Muscle layer of colon (tissue), 2 donors: ENCODE data around the gene COPS7A.
A peak's percentile ranks its signal among the peaks of the same experiment; 100 is the strongest.
"Not testable (repeated sequence)": the region's sequence is repeated elsewhere in the genome, so short reads cannot be mapped to it uniquely, and the experiment has no call there.

ENCODE experiments used
- H3K27ac ChIP-seq: one replicate; pipeline ENCODE4 v1.7.0; 2013; ENCODE audit warnings: low read depth, mild to moderate bottlenecking, low read length, moderate library complexity
- H3K27me3 ChIP-seq, 2 donors: one replicate each; pipeline ENCODE4 v1.7.0; 2013; ENCODE audit warnings: low read length in 2 of 2, mild to moderate bottlenecking in 2 of 2; ENCODE audit not compliant: insufficient read depth in 2 of 2, control insufficient read depth in 1 of 2
- H3K36me3 ChIP-seq: one replicate; pipeline ENCODE4 v1.7.0; 2013; ENCODE audit warnings: mild to moderate bottlenecking, low read length; ENCODE audit not compliant: insufficient read depth
- H3K4me1 ChIP-seq: one replicate; pipeline ENCODE4 v1.7.0; 2013; ENCODE audit warnings: mild to moderate bottlenecking, low read length; ENCODE audit not compliant: insufficient read depth
- H3K4me3 ChIP-seq, 2 donors: one replicate each; pipeline ENCODE4 v1.7.0; 2013; ENCODE audit warnings: low read length in 2 of 2, low read depth in 1 of 2, mild to moderate bottlenecking in 1 of 2, moderate library complexity in 1 of 2
- H3K9ac ChIP-seq: one replicate; pipeline ENCODE4 v1.7.0; 2013; ENCODE audit warnings: low read length
- H3K9me3 ChIP-seq: one replicate; pipeline ENCODE4 v1.7.0; 2013; ENCODE audit warnings: mild to moderate bottlenecking, low read length
- donor health status: abdominal sarcoma.
- donor health status: Adenocarcinoma of cecum.

COPS7A gene

DNA sequence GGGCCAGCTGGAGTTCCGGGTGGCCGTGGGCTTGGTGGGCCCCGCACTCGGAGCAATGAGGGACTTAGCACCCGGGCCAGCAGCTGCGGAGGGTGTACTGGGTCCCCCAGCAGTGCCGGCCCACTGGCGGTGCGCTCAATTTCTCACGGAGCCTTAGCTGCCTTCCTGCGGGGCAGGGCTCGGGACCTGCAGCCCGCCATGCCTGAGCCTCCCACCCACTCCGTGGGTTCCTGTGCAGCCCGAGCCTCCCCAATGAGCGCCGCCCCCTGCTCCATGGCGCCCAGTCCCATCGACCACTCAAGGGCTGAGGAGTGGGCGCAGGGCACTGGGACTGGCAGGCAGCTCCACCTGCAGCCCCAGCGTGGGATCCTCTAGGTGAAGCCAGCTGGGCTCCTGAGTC lies 15.5 kb upstream of the COPS7A start:
- H3K9me3 ChIP-seq, H3K27me3 ChIP-seq, H3K9ac ChIP-seq, H3K4me1 ChIP-seq, H3K27ac ChIP-seq, H3K36me3 ChIP-seq, H3K4me3 ChIP-seq: not testable (repeated sequence)

DNA sequence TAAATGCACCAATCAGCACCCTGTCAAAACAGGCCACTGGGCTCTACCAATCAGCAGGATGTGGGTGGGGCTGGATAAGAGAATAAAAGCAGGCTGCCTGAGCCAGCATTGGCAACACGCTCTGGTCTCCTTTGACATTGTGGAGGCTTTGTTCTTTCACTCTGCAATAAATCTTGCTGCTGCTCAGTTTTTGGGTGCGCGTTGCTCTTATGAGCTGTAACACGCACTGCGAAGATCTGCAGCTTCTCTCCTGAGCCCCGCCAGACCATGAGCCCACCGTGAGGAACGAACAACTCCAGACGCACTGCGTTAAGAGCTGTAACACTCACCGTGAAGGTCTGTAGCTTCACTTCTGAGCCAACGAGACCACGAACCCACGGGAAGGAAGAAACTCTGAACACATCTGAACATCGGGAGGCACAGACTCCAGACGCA lies 14.9 kb upstream of the COPS7A start:
- H3K4me3 ChIP-seq: no peak overlapping the region
- H3K9ac ChIP-seq: no peak overlapping the region
- H3K9me3 ChIP-seq: no peaks in the 10 kb centered on the region
- H3K27ac ChIP-seq: no peak overlapping the region
- H3K27me3 ChIP-seq: peaks cover 0 to 3% of the 10 kb centered on the region in 2 donors
- H3K36me3 ChIP-seq: no peaks in the 10 kb centered on the region
- no peaks in the 10 kb centered on the region for H3K4me1 ChIP-seq

DNA sequence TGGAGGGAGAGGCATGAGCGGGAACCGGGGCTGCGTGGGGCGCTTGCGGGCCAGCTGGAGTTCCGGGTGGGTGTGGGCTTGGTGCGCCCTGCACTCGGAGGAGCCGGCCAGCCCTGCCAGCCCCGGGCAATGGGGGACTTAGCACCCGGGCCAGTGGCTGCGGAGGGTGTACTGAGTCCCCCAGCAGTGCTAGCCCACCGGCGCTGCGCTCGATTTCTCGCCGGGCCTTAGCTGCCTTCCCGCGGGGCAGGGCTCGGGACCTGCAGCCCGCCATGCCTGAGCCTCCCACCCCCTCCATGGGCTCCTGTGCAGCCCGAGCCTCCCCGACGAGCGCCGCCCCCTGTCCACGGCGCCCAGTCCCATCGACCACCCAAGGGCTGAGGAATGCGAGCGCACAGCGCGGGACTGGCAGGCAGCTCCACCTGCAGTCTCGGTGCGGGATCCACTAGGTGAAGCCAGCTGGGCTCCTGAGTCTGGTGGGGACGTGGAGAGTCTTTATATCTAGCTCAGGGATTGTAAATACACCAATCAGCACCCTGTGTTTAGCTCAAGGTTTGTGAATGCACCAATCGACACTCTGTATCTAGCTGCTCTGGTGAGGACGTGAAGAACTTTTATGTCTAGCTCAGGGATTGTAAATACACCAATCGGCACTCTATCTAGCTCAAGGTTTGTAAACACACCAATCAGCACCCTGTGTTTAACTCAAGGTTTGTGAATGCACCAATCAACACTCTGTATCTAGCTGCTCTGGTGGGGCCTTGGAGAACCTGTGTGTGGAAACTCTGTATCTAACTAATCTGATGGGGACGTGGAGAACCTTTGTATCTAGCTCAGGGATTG lies 7.6 kb upstream of the COPS7A start:
- H3K27me3 ChIP-seq, H3K36me3 ChIP-seq, H3K4me1 ChIP-seq, H3K9ac ChIP-seq, H3K27ac ChIP-seq, H3K4me3 ChIP-seq, H3K9me3 ChIP-seq: not testable (repeated sequence)

DNA sequence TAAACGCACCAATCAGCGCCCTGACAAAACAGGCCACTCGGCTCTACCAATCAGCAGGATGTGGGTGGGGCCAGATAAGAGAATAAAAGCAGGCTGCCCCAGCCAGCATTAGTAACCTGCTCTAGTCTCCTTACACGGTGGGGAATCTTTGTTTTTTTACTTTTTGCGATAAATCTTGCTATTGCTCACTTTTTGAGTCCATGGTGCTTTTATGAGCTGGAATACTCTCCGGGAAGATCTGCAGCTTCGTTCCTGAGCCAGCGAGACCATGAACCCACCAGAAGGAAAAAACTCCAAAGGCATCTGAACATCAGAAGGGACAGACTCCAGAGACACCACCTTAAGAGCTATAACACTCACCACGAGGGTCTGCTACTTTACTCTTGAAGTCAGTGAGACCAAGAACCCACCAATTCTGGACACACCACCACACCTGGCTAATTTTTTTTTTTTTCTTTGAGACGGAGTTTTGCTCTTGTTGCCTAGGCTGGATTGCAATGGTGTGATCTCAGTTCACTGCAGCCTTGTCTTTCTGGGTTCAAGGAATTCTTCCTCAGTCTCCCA lies 6.9 kb upstream of the COPS7A start:
- Histone ChIP-seq H3K4me1 (no peaks in the 10 kb centered on the region), H3K9me3 (no peaks in the 10 kb centered on the region), H3K9ac (no peak overlapping the region), H3K36me3 (no peaks in the 10 kb centered on the region), H3K27me3 (no peaks in the 10 kb centered on the region), H3K27ac (no peak overlapping the region), H3K4me3 (no peak overlapping the region)

DNA sequence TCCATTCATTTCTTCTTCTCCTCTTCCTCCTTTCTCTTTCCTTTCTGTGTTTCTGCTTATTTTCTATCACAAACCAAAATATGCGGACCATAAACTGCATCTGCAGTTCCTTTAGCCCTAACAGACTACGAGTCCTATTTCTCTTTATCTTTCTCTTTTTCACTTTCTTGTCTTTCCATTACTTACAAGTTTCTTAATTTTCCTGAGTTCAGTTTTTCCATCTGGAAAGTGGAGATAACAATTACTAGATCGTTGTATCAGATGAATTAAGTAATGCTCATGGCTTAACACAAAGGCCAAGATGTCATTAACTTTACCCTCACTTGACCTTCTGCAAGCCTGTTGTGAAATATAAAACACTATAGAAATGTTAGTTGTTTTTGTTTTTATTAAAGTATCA lies 983 bp upstream of the COPS7A start:
- Histone ChIP-seq H3K27ac (no peak overlapping the region), H3K4me3 (no peak overlapping the region), H3K9me3 (no peaks in the 10 kb centered on the region), H3K9ac (no peak overlapping the region), H3K36me3 (peaks cover 10% of the 10 kb centered on the region), H3K4me1 (peaks cover 14% of the 10 kb centered on the region), H3K27me3 (no peaks in the 10 kb centered on the region)

DNA sequence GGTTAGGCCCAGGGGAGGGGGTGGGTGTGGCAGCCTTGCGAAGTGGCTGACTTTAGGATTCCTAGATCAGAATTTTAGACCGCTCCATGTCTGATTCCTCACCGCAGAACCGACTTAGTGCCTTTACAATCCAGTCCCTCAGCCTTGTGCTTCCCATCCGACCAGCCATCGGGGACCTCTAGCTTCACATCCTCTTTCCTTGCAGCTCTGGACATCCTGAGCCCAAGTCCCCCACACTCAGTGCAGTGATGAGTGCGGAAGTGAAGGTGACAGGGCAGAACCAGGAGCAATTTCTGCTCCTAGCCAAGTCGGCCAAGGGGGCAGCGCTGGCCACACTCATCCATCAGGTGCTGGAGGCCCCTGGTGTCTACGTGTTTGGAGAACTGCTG lies 557 bp downstream of the COPS7A start:
- Histone ChIP-seq H3K27me3 (no peaks in the 10 kb centered on the region), H3K36me3 (peaks cover 25% of the 10 kb centered on the region), H3K9me3 (no peaks in the 10 kb centered on the region), H3K9ac (peak overlapping the region; percentile 28), H3K4me1 (peaks cover 14% of the 10 kb centered on the region), H3K27ac (peak overlapping the region; percentile 62), H3K4me3 (peak overlapping the region; percentile 52 to 64)

DNA sequence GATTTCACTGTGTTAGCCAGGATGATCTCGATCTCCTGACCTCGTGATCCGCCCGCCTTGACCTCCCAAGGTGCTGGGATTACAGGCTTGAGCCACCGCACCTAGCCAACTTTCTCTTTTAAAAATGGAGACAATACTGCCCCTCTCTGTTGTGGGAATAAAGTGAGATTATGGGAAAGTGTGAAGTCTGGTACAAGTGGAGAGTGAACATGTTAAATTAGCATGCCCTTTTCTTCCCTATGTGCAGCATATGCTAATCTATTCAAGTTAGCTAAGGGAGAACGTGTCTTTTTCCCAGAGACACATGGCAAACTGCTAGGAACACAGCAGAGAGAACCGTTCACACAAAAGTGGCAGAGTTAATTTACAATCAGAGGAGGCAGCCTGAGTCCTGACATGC lies 1.5 kb downstream of the COPS7A start:
- Histone ChIP-seq H3K27ac (no peak overlapping the region), H3K4me3 (no peak overlapping the region), H3K9me3 (no peaks in the 10 kb centered on the region), H3K4me1 (peaks cover 14% of the 10 kb centered on the region), H3K9ac (no peak overlapping the region), H3K36me3 (peaks cover 35% of the 10 kb centered on the region), H3K27me3 (no peaks in the 10 kb centered on the region)

DNA sequence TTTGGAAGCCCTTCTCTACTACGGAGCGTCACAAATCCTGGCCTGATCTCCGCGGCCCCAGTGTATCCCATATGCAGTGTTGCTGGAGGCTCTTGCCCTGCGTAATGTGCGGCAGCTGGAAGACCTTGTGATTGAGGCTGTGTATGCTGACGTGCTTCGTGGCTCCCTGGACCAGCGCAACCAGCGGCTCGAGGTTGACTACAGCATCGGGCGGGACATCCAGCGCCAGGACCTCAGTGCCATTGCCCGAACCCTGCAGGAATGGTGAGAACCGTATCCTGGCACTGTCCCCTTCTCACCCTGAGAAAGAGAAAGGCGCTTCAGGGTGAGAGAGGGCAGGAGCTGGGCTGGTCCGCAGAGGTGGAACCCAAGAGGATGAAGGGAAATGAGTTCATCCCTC lies 5.3 kb downstream of the COPS7A start:
- Histone ChIP-seq H3K27me3 (no peaks in the 10 kb centered on the region), H3K4me3 (no peak overlapping the region), H3K27ac (no peak overlapping the region), H3K9me3 (no peaks in the 10 kb centered on the region), H3K36me3 (peaks cover 50% of the 10 kb centered on the region), H3K4me1 (peaks cover 14% of the 10 kb centered on the region), H3K9ac (no peak overlapping the region)

DNA sequence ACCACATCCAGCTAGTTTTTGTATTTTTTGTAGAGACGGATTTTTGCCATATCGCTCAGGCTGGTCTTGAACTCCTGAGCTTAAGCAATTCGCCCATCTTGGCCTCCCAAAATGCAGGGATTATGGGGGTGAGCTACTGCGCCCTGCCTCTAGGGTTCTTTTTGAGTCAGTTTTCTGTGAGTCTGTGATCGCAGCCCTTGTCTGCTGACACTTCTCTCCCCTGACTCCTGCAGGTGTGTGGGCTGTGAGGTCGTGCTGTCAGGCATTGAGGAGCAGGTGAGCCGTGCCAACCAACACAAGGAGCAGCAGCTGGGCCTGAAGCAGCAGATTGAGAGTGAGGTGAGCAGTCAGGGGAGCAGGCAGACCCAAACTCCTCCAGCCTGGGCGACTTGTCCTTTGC lies 6.3 kb downstream of the COPS7A start:
- Histone ChIP-seq H3K27ac (no peak overlapping the region), H3K4me3 (no peak overlapping the region), H3K4me1 (peaks cover 5% of the 10 kb centered on the region), H3K9ac (no peak overlapping the region), H3K27me3 (no peaks in the 10 kb centered on the region), H3K9me3 (no peaks in the 10 kb centered on the region), H3K36me3 (peaks cover 50% of the 10 kb centered on the region)

DNA sequence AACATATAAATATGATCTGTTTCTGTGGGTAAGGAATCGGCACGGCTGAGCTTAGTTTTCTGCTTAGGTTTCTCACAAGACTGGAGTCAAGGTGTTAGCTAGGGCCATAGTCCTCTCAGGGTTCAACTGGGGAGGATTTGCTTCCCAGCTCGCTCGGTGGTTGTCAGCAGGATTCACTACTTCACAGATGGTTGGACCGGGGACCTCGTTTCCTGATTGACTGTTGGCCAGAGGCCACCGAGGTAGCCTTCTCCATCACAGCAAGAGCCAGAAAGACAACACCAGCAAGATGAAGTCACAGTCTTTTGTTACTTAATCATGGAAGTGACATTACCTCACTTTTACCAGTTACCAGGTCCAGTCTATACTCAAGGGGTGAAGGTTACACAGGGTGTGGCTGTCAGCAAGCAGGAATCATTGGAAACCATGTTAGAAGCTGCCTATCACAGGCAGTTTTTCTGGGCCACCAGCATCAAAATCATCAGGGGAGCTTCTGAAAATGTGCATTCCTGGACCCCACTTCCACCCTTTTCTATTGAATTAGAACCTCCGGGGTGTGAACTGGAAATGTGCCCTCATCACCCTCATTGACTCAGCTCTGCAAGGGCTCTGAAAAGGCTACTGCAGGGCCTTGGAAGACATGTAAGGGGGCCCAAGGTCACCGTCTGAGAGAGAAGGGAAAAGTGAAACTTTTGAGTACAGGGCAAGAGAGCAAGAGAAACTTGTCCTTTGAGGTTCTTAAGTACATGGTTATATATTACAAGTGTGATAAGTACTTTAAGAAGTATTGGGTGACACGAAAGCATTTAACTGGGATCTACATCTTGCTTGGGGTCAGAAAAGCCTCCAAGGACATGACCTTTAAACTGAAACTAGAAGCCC lies 10.9 kb downstream of the COPS7A start:
- Histone ChIP-seq H3K27me3 (no peaks in the 10 kb centered on the region), H3K27ac (no peak overlapping the region), H3K9me3 (no peaks in the 10 kb centered on the region), H3K36me3 (peaks cover 22% of the 10 kb centered on the region), H3K9ac (no peak overlapping the region), H3K4me1 (peaks cover 6% of the 10 kb centered on the region), H3K4me3 (no peak overlapping the region)

DNA sequence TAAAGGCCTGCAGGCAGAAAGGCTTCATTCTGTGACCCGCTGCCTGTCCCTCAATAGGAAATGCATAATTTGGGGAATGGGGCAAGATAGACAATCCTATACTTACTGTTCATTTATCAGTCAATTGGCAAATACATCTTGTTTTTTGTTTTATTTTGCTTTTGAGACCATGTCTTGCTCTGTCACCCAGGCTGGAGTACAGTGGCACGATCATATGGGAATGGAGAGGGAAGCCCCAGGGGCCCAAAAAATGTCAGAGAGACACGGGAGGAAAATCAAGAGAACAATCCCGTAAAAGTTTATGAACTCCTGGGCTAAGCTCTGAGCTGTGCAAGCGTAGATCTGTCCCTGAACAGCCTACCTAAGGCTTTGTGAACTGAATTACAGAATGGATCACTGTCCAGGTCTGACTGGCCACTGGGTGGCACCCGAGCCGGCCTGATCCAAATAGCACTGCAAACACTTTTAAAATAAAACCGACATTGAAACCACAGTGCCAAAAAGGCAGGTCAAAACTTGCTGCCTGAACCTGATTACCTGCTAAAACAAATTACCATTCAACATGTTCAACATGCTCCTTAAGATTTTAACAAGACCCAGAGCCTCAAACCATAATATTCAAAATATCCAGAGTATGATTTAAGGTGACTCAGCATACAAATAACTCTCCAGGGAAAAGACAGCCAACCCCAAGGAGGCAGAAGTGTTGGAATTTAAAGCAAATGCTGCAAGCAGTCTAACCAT lies 11.8 kb downstream of the COPS7A start:
- no peak overlapping the region for H3K9ac ChIP-seq
- H3K27ac ChIP-seq: peak overlapping the region; percentile 18

More for the DNA sequence above, 11.8 kb downstream of the COPS7A start:
- H3K9me3 ChIP-seq: no peaks in the 10 kb centered on the region
- peaks cover 13% of the 10 kb centered on the region for H3K36me3 ChIP-seq
- H3K4me1 ChIP-seq: peaks cover 6% of the 10 kb centered on the region
- H3K27me3 ChIP-seq: no peaks in the 10 kb centered on the region
- no peak overlapping the region for H3K4me3 ChIP-seq
